Stimulated activated naive CD4-positive, alpha-beta T cell treated with Interleukin-2 at 50 U/mL for 16 hours (primary cell): Measurements from ENCODE around the gene ACCS.

Experiments used
- DNase-seq: peaks from one replicate; lab custom pipeline; 2025; lab: John Stamatoyannopoulos, UW

The ACCS gene

GRCh38 chr11:44090539-44090938 lies 24.5 kb downstream of the ACCS start:
- DNase-seq: no peak

- peak; percentile 74 for DNase-seq
These were observed 28.3 kb downstream of the ACCS start for GRCh38 chr11:44094260-44094868.

GRCh38 chr11:44095506-44096359 lies 29.7 kb downstream of the ACCS start, which contains the start of gene EXT2:
Gene EXT2, plus strand, starts transcription at chr11:44095678. Its CDS starts 12,035 bp downstream, at chr11:44107713.
- DNase-seq: peak; percentile 77

- DNase-seq: no peak
These were observed 30.5 kb downstream of the ACCS start for GRCh38 chr11:44096360-44097185.

- no peak for DNase-seq
These were observed 31.8 kb downstream of the ACCS start for GRCh38 chr11:44097821-44098220.

GRCh38 chr11:44101098-44101497 lies 35.0 kb downstream of the ACCS start:
- no peak for DNase-seq

GRCh38 chr11:44104481-44105294 lies 38.6 kb downstream of the ACCS start:
- no peak for DNase-seq

- no peak for DNase-seq
These were observed 42.2 kb downstream of the ACCS start for GRCh38 chr11:44108260-44108659.

GRCh38 chr11:44110231-44110679 lies 44.2 kb downstream of the ACCS start:
- peak; percentile 34 for DNase-seq

- DNase-seq: no peak
These were observed 46.2 kb downstream of the ACCS start for GRCh38 chr11:44112091-44112821.

- DNase-seq: no peak
These were observed 46.9 kb downstream of the ACCS start for GRCh38 chr11:44113018-44113417.

GRCh38 chr11:44113572-44113971 lies 47.5 kb downstream of the ACCS start:
- no peak for DNase-seq

- no peak for DNase-seq
These were observed 50.3 kb downstream of the ACCS start for GRCh38 chr11:44116234-44116830.

- DNase-seq: no peak
These were observed 54.1 kb downstream of the ACCS start for GRCh38 chr11:44120169-44120568.

- no peak for DNase-seq
These were observed 59.5 kb downstream of the ACCS start for GRCh38 chr11:44125598-44125997.

GRCh38 chr11:44126304-44126703 lies 60.2 kb downstream of the ACCS start:
- DNase-seq: no peak

GRCh38 chr11:44127130-44127529 lies 61.1 kb downstream of the ACCS start:
- no peak for DNase-seq

GRCh38 chr11:44128729-44129128 lies 62.7 kb downstream of the ACCS start:
- DNase-seq: no peak

GRCh38 chr11:44130751-44131150 lies 64.7 kb downstream of the ACCS start:
- no peak for DNase-seq

- no peak for DNase-seq
These were observed 67.4 kb downstream of the ACCS start for GRCh38 chr11:44133335-44133946.
